HepG2 (cell line): ENCODE data around the gene KISS1R. TPM values are rescaled to one million over a fixed set of nuclear protein-coding genes. Genes with fewer than 3 reads are reported as not detected.

Source experiments
- CTCF ChIP-seq: sonication (generic); formaldehyde crosslinking; IDR thresholded peaks from 2 replicates; pipeline ENCODE4 v1.5.0; 2020; ENCODE audit warnings: mild to moderate bottlenecking, missing genetic modification reagents, moderate library complexity
- DPF2 ChIP-seq: sonication (generic); formaldehyde crosslinking; IDR thresholded peaks from 2 replicates; pipeline ENCODE4 v1.4.0; 2020; ENCODE audit warnings: mild to moderate bottlenecking, low read depth, missing genetic modification reagents, borderline replicate concordance
- GATA4 ChIP-seq: sonication (generic); IDR thresholded peaks from 2 replicates; pipeline ENCODE4 v1.6.1; 2016; ENCODE audit warnings: antibody characterized with exemption, low read depth, borderline replicate concordance
- SMAD1 ChIP-seq: sonication (generic); formaldehyde crosslinking; IDR thresholded peaks from 2 replicates; pipeline ENCODE4 v1.4.0; 2020; ENCODE audit warnings: missing genetic modification reagents, low read depth, mild to moderate bottlenecking, borderline replicate concordance
- TBX2 ChIP-seq: sonication (generic); formaldehyde crosslinking; IDR thresholded peaks from 2 replicates; pipeline ENCODE4 v1.5.0; 2020; ENCODE audit warnings: missing genetic modification reagents, mild to moderate bottlenecking, borderline replicate concordance
- ZNF710 ChIP-seq: sonication (generic); formaldehyde crosslinking; IDR thresholded peaks from 2 replicates; pipeline ENCODE4 v1.5.0; 2020; ENCODE audit warnings: mild to moderate bottlenecking, missing genetic modification reagents, borderline replicate concordance
- ZNF776 ChIP-seq: sonication (generic); formaldehyde crosslinking; IDR thresholded peaks from 2 replicates; pipeline ENCODE4 v1.4.0; 2020; ENCODE audit warnings: mild to moderate bottlenecking, missing genetic modification reagents
- ZNF788 ChIP-seq: sonication (generic); formaldehyde crosslinking; IDR thresholded peaks from 2 replicates; pipeline ENCODE4 v1.5.0; 2020; ENCODE audit warnings: mild to moderate bottlenecking, missing genetic modification reagents, borderline replicate concordance
- ZNF878 ChIP-seq: sonication (generic); formaldehyde crosslinking; IDR thresholded peaks from 2 replicates; pipeline ENCODE4 v1.8.1; 2023; ENCODE audit warnings: mild to moderate bottlenecking, missing genetic modification reagents, moderate library complexity
- polyA plus RNA-seq, 8 experiments: library from polyadenylated mRNA; depleted of rRNA in 3 of 8; stranded (reverse) in 7 of 8; unstranded in 1 of 8; fragments of >200 nt; fragmentation: Illumina TruSeq in 4 of 8; extraction: Trizol in 4 of 8; gene quantifications; 2 replicates each; pipeline versions ENCODE4 v1.2.1 to v1.2.3, GENCODE V29; 2011 to 2016; ENCODE audit warnings: low read depth in 4 of 8, missing spikeins in 1 of 8, mixed read lengths in 1 of 8; ENCODE audit not compliant: insufficient read depth in 1 of 8
- total RNA-seq, 5 experiments: library from RNA; depleted of rRNA; stranded (reverse); fragments of >200 nt; fragmentation: Illumina TruSeq; extraction: Trizol; gene quantifications; 2 replicates each; pipeline ENCODE4 v1.2.3, GENCODE V29; 2016; ENCODE audit warnings: low read depth in 1 of 5

KISS1R gene
- total and polyA plus RNA-seq, 2 of the 13 experiments (the other 11 are each of a cell fraction or from before 2014, with no cell fraction given): 1.1 to 10.2 TPM

- TF ChIP-seq ZNF710 (CRISPR knock-in tag): no peak
- no peak for TF ChIP-seq DPF2 (CRISPR knock-in tag)
- no peak for TF ChIP-seq SMAD1 (CRISPR knock-in tag)
- no peak for TF ChIP-seq ZNF788 (CRISPR knock-in tag)
- TF ChIP-seq ZNF878 (CRISPR knock-in tag): no peak
- TF ChIP-seq ZNF776 (CRISPR knock-in tag): no peak
- TF ChIP-seq TBX2 (CRISPR knock-in tag): no peak
- no peak for TF ChIP-seq GATA4
- TF ChIP-seq CTCF: no peak
- TF ChIP-seq, all 625 proteins: peak for 11
Measured at GRCh38 chr19:945401-946252, 28.5 kb downstream of the KISS1R start (continued).
